ENCODE measurements around the gene PRLH. TPM values are rescaled to one million over a fixed set of nuclear protein-coding genes. Genes with fewer than 3 reads are reported as not detected.

PRLH gene
- total RNA-seq, 1 donor from 2014 or later: not detected

DNA sequence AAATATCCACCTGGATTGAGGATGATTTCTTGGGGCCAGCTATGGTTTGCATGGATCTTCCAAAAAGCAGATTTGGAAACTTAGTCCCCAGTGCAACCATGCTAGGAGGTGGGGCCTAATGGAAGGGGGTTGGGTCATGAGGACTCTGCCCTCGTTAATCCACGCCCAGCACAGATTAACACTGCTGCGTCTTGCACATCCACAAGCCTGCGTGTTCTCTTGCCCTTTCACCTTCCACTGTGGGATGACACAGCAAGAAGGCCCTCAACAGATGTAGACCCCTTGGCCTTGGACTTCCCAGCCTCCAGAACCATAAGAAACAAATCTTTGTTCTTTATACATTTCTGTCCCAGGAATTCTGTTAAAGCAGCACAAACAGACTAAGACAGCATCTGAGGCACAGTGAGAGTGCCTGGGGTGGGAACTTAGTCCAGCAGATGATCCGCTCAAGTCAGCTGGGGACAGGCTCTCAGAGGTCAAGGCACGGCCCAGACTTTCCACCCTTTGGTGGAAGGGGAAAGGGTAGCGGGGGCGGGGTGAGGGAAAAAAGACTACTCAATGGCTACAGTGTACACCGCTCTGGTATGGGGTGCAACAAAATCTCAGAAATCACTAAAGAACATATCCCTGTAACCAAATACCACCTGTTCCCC lies 21.8 kb downstream of the PRLH start:
- H3K4me3 Mint-ChIP-seq (ENCODE audit: unreplicated experiment): no peak overlapping the region
- H3K4me1 Mint-ChIP-seq (ENCODE audit: low read depth, unreplicated experiment): no peaks in the 10 kb centered on the region
- H3K27ac Mint-ChIP-seq (ENCODE audit: unreplicated experiment): no peak overlapping the region
- H3K36me3 Mint-ChIP-seq (ENCODE audit: unreplicated experiment): no peaks in the 10 kb centered on the region
- no peak for DNase-seq
- TF ChIP-seq, protein P1, sequence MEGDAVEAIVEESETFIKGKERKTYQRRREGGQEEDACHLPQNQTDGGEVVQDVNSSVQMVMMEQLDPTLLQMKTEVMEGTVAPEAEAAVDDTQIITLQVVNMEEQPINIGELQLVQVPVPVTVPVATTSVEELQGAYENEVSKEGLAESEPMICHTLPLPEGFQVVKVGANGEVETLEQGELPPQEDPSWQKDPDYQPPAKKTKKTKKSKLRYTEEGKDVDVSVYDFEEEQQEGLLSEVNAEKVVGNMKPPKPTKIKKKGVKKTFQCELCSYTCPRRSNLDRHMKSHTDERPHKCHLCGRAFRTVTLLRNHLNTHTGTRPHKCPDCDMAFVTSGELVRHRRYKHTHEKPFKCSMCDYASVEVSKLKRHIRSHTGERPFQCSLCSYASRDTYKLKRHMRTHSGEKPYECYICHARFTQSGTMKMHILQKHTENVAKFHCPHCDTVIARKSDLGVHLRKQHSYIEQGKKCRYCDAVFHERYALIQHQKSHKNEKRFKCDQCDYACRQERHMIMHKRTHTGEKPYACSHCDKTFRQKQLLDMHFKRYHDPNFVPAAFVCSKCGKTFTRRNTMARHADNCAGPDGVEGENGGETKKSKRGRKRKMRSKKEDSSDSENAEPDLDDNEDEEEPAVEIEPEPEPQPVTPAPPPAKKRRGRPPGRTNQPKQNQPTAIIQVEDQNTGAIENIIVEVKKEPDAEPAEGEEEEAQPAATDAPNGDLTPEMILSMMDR (IDR thresholded peaks at IDR 0.05; ENCODE audit: partially characterized antibody, unreplicated experiment): no peak
- peaks cover 3% of the 10 kb centered on the region for H3K9me3 Mint-ChIP-seq (ENCODE audit: unreplicated experiment)
- peaks cover 2% of the 10 kb centered on the region for H3K27me3 Mint-ChIP-seq (ENCODE audit: unreplicated experiment)

DNA sequence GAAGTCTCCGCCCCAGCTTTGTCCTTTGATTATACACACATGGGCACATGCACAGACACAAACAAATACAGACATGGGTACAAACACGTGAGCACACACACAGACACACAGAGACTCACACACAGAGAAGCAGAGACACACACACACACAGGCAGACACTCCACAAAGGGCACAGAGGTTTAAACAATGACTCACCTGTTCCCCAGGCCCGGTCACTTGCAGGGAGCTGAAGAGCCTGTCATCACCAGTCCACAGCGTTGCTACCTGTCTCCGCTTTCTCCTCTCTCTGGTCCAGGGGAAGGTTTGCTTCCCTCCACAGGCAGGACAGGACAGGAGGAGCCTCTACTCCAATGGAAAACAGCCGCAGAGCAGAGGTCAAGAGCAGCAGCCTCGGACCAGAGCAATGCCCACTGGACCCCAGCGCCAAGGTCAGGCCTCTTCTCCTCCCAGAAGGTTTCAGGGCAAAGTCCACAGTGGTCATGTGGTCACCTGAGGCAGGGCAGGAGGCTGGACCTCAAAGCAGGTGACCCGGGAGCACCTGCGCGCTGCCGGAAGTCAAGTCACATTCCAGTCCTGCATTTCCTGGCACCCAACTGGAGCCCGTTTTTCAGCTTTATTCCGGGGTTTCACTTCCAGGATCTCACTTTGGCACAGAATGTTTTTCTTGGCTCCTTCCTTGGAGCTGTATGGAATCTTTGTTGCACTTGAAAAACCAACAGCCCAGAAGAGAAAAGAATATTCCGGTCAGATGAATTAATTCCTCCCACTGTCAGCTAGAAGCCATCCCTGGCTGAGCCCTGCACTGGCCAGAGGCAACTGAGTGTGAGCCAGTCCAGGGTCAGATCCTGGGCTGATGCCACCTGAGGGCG lies 24.1 kb downstream of the PRLH start, which contains the start of gene RAB17:
Gene RAB17 (minus strand): TSS at position 463 of the 869 bp plus-strand sequence. CDS start 4,580 bp downstream, outside the sequence.
- peaks cover 2% of the 10 kb centered on the region for H3K27me3 Mint-ChIP-seq (ENCODE audit: unreplicated experiment)
- no peak for DNase-seq

DNA sequence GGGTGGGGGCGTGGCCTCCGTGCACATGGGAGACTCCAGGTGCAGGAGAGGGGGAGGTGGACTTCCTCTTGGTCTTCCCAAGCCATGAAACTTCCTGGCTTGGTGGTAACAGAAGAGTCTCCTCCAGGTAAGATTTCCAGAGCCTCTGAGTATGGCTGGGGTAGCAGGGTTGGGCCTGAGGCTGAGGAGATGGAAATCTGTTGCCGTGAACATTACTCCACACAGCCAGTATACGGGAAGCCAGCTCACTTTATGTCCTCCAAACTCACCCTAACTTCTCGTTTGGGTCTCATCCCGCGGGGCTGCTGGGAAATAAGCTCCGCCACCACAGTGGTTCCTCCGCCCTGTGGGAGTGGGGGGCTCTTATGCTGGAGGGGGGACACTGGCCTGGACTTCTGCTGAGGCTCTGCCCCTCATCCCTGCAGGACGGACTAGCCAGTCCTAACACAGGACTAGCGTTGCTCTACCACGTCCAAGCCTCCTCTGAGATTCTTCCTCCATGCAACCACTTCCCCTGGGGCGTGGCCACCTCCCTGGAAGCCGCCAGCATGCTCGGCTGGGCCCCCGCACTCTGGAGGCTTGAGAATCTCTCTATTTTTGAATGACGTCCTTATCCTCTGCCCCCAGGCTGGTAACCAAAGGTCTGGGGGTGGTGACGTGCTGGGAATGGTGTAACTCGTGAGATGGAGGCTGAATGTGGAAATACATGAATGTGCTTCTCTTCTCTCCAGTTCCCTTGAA lies 24.9 kb downstream of the PRLH start:
- no peaks in the 10 kb centered on the region for H3K36me3 Mint-ChIP-seq (ENCODE audit: unreplicated experiment)
- H3K27me3 Mint-ChIP-seq (ENCODE audit: unreplicated experiment): peaks cover 2% of the 10 kb centered on the region
- DNase-seq: no peak
- no peak overlapping the region for H3K27ac Mint-ChIP-seq (ENCODE audit: unreplicated experiment)
- H3K9me3 Mint-ChIP-seq (ENCODE audit: unreplicated experiment): peaks cover 1% of the 10 kb centered on the region
- H3K4me1 Mint-ChIP-seq (ENCODE audit: low read depth, unreplicated experiment): peaks cover 17% of the 10 kb centered on the region
- TF ChIP-seq, protein P1 (IDR thresholded peaks at IDR 0.05; ENCODE audit: partially characterized antibody, unreplicated experiment): no peak
- H3K4me3 Mint-ChIP-seq (ENCODE audit: unreplicated experiment): no peak overlapping the region

More for the DNA sequence above, 24.1 kb downstream of the PRLH start, which contains the start of gene RAB17:
- no peak within 1 kb of the TSS for H3K4me3 Mint-ChIP-seq (ENCODE audit: unreplicated experiment)
- peaks cover 3% of the 10 kb centered on the region for H3K9me3 Mint-ChIP-seq (ENCODE audit: unreplicated experiment)
- H3K4me1 Mint-ChIP-seq (ENCODE audit: low read depth, unreplicated experiment): peaks cover 17% of the 10 kb centered on the region
- TF ChIP-seq, protein P1 (IDR thresholded peaks at IDR 0.05; ENCODE audit: partially characterized antibody, unreplicated experiment): no peak
- H3K36me3 Mint-ChIP-seq (ENCODE audit: unreplicated experiment): no peaks in the 10 kb centered on the region
- H3K27ac Mint-ChIP-seq (ENCODE audit: unreplicated experiment): no peak within 1 kb of the TSS

DNA sequence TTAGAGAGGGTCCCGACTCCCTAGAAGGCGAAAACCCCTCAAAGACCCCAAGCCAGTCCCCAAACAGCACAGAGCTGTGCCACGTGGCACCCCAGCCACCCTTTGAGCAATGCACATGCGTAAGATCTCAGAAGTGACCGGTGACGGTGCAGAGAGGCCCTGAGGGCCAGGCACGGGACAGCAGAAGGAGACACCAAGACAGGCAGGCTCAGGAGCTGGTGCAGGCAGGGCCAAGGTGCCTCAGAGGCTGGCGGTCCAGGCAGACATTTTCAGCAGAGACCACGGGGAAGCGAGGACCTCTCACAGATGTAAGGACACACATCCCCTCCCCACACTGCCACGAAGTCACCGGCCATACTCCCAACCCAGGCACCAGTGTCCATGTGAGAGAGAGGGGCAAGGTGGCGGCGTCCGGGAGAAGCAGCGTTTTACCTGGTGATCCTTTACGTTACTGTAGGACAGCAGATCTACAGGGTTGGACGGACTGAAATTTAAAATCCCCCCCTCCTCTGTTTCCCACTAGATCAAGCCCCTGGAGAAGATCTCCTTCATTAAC lies 26.1 kb downstream of the PRLH start:
- TF ChIP-seq, protein P1 (IDR thresholded peaks at IDR 0.05; ENCODE audit: partially characterized antibody, unreplicated experiment): no peak
- Mint-ChIP-seq H3K4me1 (ENCODE audit: low read depth, unreplicated experiment) (peaks cover 20% of the 10 kb centered on the region), H3K36me3 (ENCODE audit: unreplicated experiment) (no peaks in the 10 kb centered on the region), H3K27ac (ENCODE audit: unreplicated experiment) (no peak overlapping the region), H3K27me3 (ENCODE audit: unreplicated experiment) (peaks cover 4% of the 10 kb centered on the region), H3K9me3 (ENCODE audit: unreplicated experiment) (no peaks in the 10 kb centered on the region), H3K4me3 (ENCODE audit: unreplicated experiment) (no peak overlapping the region)
- no peak for DNase-seq

Measured in glutamatergic neuron (in vitro differentiated cells).